Cardiac muscle cell (in vitro differentiated cells and primary cell): ENCODE results near the gene THEM4. TPM values are rescaled to one million over a fixed set of nuclear protein-coding genes. Genes with fewer than 3 reads are reported as not detected.

Experiments used
- DNase-seq, 2 donors: peaks; one replicate each; pipeline versions ENCODE4 v3.0.0 to v3.0.0-alpha.2; 2010 to 2017; ENCODE audit warnings: low read depth in 1 of 2, low spot score in 1 of 2
- H3K27ac ChIP-seq: fragments of 200-600 bp; sonication (generic); 2 replicates; pipeline ENCODE4 v1.5.1; 2016
- H3K27me3 ChIP-seq: fragments of 200-600 bp; sonication (generic); 2 replicates; pipeline ENCODE4 v1.6.0; 2016; ENCODE audit warnings: control low read depth
- H3K36me3 ChIP-seq: fragments of 200-600 bp; sonication (generic); 2 replicates; pipeline ENCODE4 v1.5.1; 2016; ENCODE audit warnings: control low read depth
- H3K4me1 ChIP-seq: fragments of 200-600 bp; sonication (generic); 2 replicates; pipeline ENCODE4 v1.8.1; 2017; ENCODE audit warnings: low read depth, mild to moderate bottlenecking, mixed run types
- H3K4me3 ChIP-seq: fragments of 200-600 bp; sonication (generic); 2 replicates; pipeline ENCODE4 v1.5.1; 2016; ENCODE audit warnings: mild to moderate bottlenecking
- H3K9me3 ChIP-seq: fragments of 200-600 bp; sonication (generic); 2 replicates; pipeline ENCODE4 v1.5.1; 2017; ENCODE audit warnings: low read depth, mild to moderate bottlenecking, control low read depth
- polyA plus RNA-seq: library from polyadenylated mRNA; unstranded; fragments of >200 nt; fragmentation: Nextera tagmentation; extraction: Ambion mirVana; gene quantifications from 2 replicates; pipeline ENCODE4 v1.2.1, GENCODE V29; 2016
- total RNA-seq: library from RNA; depleted of rRNA; stranded (reverse); fragments of >200 nt; gene quantifications from 2 replicates; pipeline ENCODE4 v1.2.3, GENCODE V29; 2016
- TF ChIP-seq, protein P1 (sequence below): IDR thresholded peaks from 2 replicates; pipeline ENCODE4 v1.5.1; 2012; ENCODE audit warnings: low read depth, mild to moderate bottlenecking, low read length

Gene THEM4
- total and polyA plus RNA-seq, 2 experiments from 2014 or later, result 26.8 to 61.9 TPM

GRCh38 chr1:151897991-151898431 lies 11.3 kb downstream of the THEM4 start:
- Histone ChIP-seq H3K9me3 (no peaks in the 10 kb centered on the region), H3K4me1 (no peaks in the 10 kb centered on the region), H3K36me3 (peaks cover 14% of the 10 kb centered on the region), H3K27ac (no peak overlapping the region), H3K27me3 (no peaks in the 10 kb centered on the region), H3K4me3 (no peak overlapping the region)
- DNase-seq, result no peak
- TF ChIP-seq, protein P1, sequence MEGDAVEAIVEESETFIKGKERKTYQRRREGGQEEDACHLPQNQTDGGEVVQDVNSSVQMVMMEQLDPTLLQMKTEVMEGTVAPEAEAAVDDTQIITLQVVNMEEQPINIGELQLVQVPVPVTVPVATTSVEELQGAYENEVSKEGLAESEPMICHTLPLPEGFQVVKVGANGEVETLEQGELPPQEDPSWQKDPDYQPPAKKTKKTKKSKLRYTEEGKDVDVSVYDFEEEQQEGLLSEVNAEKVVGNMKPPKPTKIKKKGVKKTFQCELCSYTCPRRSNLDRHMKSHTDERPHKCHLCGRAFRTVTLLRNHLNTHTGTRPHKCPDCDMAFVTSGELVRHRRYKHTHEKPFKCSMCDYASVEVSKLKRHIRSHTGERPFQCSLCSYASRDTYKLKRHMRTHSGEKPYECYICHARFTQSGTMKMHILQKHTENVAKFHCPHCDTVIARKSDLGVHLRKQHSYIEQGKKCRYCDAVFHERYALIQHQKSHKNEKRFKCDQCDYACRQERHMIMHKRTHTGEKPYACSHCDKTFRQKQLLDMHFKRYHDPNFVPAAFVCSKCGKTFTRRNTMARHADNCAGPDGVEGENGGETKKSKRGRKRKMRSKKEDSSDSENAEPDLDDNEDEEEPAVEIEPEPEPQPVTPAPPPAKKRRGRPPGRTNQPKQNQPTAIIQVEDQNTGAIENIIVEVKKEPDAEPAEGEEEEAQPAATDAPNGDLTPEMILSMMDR, result no peak

DNA sequence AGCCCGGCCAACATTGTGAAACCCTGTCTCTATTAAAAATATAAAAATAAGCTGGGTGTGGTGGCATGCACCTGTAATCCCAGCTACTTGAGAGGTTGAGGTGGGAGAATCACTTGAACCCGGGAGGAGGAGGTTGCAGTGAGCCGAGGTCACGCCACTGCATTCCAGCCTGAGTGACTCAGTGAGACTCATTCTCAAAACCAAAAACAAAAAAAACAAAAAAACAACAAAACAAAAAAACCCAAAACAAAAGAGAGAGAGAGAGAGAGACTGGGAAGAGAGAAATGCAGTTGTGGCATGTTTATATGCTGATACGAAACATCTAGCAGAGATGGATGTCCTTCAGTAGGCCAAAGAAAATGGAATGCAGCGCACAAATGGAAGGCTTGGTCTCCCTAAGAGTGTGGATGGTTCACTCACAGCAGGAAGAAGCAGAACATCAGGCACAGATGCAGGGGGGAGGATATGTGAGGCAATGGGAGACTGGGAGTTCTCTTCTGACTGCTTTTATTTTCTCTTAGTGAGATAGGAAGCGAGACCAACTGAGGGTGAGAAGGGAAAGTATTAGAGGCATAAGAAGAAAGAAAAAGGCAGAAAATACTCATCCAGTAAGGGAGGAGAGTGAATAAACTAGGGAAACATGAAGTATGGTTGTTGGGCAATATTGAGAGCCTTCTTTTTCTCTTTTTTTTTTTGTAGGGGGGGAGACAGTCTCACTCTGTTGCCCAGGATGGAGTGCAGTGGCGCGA lies 16.0 kb downstream of the THEM4 start:
- DNase-seq, result peak in 1 of 2 donors; percentile 18
- H3K27me3 ChIP-seq, result no peaks in the 10 kb centered on the region
- no peaks in the 10 kb centered on the region for H3K4me1 ChIP-seq
- TF ChIP-seq, protein P1, result no peak
- peaks cover 30% of the 10 kb centered on the region for H3K36me3 ChIP-seq
- H3K27ac ChIP-seq, result no peak overlapping the region
- H3K4me3 ChIP-seq, result no peak overlapping the region
- no peaks in the 10 kb centered on the region for H3K9me3 ChIP-seq

GRCh38 chr1:151892190-151892589 lies 17.1 kb downstream of the THEM4 start:
- Histone ChIP-seq H3K36me3 (peaks cover 39% of the 10 kb centered on the region), H3K4me3 (no peak overlapping the region), H3K4me1 (no peaks in the 10 kb centered on the region), H3K27ac (no peak overlapping the region), H3K27me3 (no peaks in the 10 kb centered on the region), H3K9me3 (no peaks in the 10 kb centered on the region)
- TF ChIP-seq, protein P1, result no peak
- peak in 1 of 2 donors; percentile 73 for DNase-seq

GRCh38 chr1:151891512-151891911 lies 17.8 kb downstream of the THEM4 start:
- Histone ChIP-seq H3K4me3 (no peak overlapping the region), H3K4me1 (no peaks in the 10 kb centered on the region), H3K27ac (no peak overlapping the region), H3K36me3 (peaks cover 39% of the 10 kb centered on the region), H3K9me3 (no peaks in the 10 kb centered on the region), H3K27me3 (no peaks in the 10 kb centered on the region)
- TF ChIP-seq, protein P1, result no peak
- no peak for DNase-seq

DNA sequence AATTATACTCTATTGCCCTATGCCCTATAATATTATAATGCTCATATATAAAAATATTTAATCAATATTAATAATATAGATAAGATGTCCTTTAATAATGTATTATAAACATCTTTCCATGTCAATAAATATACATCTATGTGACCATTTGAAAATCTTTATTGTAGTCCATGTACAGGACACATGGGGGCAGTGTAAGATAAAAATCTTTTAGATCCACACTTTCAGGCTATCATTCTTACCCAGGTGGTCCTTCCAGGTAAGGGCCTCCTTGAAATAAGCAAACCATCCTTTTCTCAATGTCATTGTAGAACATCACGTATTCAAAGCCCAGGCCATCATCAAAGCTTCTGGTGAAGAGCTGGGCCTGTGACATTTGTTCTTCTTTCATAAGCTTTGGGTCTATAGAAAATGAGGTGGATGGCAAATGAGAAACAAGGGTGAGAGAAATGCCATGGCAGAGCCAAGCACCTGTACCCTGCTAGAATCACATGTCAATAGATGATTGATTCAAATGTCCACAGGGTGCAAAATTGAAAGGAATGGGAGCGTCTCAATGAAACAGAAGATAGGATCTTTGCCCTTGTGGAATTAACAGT lies 20.2 kb downstream of the THEM4 start:
- no peaks in the 10 kb centered on the region for H3K4me1 ChIP-seq
- no peaks in the 10 kb centered on the region for H3K27me3 ChIP-seq
- DNase-seq, result no peak
- no peak overlapping the region for H3K27ac ChIP-seq
- TF ChIP-seq, protein P1, result peak; percentile 33
- H3K4me3 ChIP-seq, result no peak overlapping the region
- no peaks in the 10 kb centered on the region for H3K9me3 ChIP-seq
- peaks cover 30% of the 10 kb centered on the region for H3K36me3 ChIP-seq
